ENCODE results near the gene TEX22. TPM values are rescaled to one million over a fixed set of nuclear protein-coding genes. Genes with fewer than 3 reads are reported as not detected.

Gene TEX22
- total and polyA plus RNA-seq, 7 donors = 0.10 to 0.75 (median 0.34) TPM; not detected in 2

DNA sequence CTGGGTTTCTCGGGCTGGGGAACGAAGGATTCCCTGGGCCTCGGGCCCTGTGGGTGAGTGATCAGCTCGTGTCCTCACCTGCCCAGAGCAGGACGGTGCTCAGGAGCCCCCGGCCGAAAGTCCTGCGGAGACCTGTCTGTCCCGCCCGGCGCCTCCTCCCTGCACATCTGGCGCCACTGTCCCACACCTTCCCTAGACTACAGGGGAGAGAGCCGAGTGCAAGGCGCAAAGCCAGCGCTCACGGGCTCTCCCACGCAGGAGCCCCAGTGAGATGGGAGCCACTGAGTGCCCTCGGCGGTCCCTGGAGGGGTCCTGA is 13.1 kb upstream of the TEX22 start:
- peak in 1 of 4 donors; percentile 2 for ATAC-seq
- intact Hi-C loops (cut with DNase I) = no loop called here
- Histone ChIP-seq H3K4me3 (no peak overlapping the region), H3K36me3 (ENCODE audit: insufficient read depth in 1 of 2, low read depth in 1 of 2) (peaks cover 2 to 63% of the 10 kb centered on the region in 2 donors), H3K4me1 (no peaks in the 10 kb centered on the region), H3K27me3 (ENCODE audit: insufficient read depth in 3 of 3, low read length in 2 of 3) (no peaks in the 10 kb centered on the region), H3K27ac (no peak overlapping the region), H3K9me3 (no peaks in the 10 kb centered on the region)
- no peak for DNase-seq
- TF ChIP-seq, protein P1, sequence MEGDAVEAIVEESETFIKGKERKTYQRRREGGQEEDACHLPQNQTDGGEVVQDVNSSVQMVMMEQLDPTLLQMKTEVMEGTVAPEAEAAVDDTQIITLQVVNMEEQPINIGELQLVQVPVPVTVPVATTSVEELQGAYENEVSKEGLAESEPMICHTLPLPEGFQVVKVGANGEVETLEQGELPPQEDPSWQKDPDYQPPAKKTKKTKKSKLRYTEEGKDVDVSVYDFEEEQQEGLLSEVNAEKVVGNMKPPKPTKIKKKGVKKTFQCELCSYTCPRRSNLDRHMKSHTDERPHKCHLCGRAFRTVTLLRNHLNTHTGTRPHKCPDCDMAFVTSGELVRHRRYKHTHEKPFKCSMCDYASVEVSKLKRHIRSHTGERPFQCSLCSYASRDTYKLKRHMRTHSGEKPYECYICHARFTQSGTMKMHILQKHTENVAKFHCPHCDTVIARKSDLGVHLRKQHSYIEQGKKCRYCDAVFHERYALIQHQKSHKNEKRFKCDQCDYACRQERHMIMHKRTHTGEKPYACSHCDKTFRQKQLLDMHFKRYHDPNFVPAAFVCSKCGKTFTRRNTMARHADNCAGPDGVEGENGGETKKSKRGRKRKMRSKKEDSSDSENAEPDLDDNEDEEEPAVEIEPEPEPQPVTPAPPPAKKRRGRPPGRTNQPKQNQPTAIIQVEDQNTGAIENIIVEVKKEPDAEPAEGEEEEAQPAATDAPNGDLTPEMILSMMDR (IDR thresholded peaks at IDR 0.05) = no peak
- 80 to 91% (median 84%) methylated on average over 19 of the region's 19 CpGs for WGBS, 3 donors

DNA sequence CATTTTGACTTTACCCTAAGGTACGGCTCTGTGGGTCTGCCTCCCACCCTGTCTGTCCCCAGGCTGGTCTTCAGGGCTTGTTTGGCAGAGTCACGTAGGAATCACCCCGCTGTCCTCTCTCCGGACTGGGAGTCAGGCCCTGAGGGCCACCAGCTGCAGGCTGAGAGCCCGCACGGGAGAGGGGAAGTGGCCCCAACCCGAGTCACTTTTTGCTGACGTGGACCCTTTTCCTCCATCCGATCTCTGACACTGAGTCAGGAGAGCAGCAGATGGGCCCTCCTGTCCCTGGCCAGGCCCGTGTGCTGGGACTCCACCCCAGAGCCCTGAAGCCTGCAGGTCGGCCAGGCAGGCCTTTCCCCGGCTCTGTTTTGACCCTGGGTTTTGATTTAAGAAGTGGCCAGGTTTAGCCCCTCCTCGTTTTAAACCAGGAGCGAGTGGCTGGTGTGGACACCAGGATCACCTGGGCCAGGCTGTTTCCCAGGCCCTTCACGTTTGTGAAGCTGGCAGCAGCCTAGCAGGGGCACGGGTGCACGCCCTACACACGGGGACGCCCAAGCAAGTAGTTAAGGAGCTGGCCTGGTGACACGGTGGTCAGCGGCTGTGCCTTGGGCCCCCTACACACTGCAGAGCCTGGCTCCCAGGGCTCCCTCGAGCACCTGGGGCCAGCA is 12.5 kb upstream of the TEX22 start:
- intact Hi-C loops (cut with DNase I) = no loop called here
- Histone ChIP-seq H3K4me1 (no peaks in the 10 kb centered on the region), H3K27ac (no peak overlapping the region), H3K9me3 (no peaks in the 10 kb centered on the region), H3K36me3 (ENCODE audit: insufficient read depth in 1 of 2, low read depth in 1 of 2) (peaks cover 2 to 60% of the 10 kb centered on the region in 2 donors), H3K27me3 (ENCODE audit: insufficient read depth in 3 of 3, low read length in 2 of 3) (no peaks in the 10 kb centered on the region), H3K4me3 (no peak overlapping the region)
- WGBS, 3 donors = 91 to 93% (median 91%) methylated on average over 22 of the region's 22 CpGs
- ATAC-seq (no peak), DNase-seq (peak in 1 of 2 donors; percentile 49)
- TF ChIP-seq, protein P1 (IDR thresholded peaks at IDR 0.05) = no peak

- Histone ChIP-seq H3K4me3 (no peak overlapping the region), H3K4me1 (no peaks in the 10 kb centered on the region), H3K9me3 (no peaks in the 10 kb centered on the region), H3K36me3 (ENCODE audit: insufficient read depth in 1 of 2, low read depth in 1 of 2) (peaks cover 2 to 50% of the 10 kb centered on the region in 2 donors), H3K27ac (no peak overlapping the region), H3K27me3 (ENCODE audit: insufficient read depth in 3 of 3, low read length in 2 of 3) (no peaks in the 10 kb centered on the region)
- intact Hi-C loops (cut with DNase I) = no loop called here
- TF ChIP-seq, protein P1 (IDR thresholded peaks at IDR 0.05) = no peak
- DNase-seq (peak in 1 of 2 donors; percentile 45), ATAC-seq (no peak)
- WGBS, 3 donors = 93 to 94% (median 94%) methylated on average over 32 to 33 of the region's 33 CpGs
Measured at GRCh38 chr14:105386581-105387529, 11.5 kb upstream of the TEX22 start.

GRCh38 chr14:105387530-105387922 is 10.8 kb upstream of the TEX22 start:
- intact Hi-C loops (cut with DNase I) = no loop called here
- 62 to 75% (median 63%) methylated on average over 10 of the region's 10 CpGs for WGBS, 3 donors
- TF ChIP-seq, protein P1 (IDR thresholded peaks at IDR 0.05) = no peak
- Histone ChIP-seq H3K4me3 (no peak overlapping the region), H3K27me3 (ENCODE audit: insufficient read depth in 3 of 3, low read length in 2 of 3) (no peaks in the 10 kb centered on the region), H3K9me3 (no peaks in the 10 kb centered on the region), H3K36me3 (ENCODE audit: insufficient read depth in 1 of 2, low read depth in 1 of 2) (peaks cover 2 to 47% of the 10 kb centered on the region in 2 donors), H3K27ac (no peak overlapping the region), H3K4me1 (no peaks in the 10 kb centered on the region)
- ATAC-seq (no peak), DNase-seq (peak in 1 of 2 donors; percentile 40)

Measured in psoas muscle (tissue), 8 donors.